ENCODE data around the gene SP100. TPM values are rescaled to one million over a fixed set of nuclear protein-coding genes. Genes with fewer than 3 reads are reported as not detected.

SP100 gene
- total RNA-seq, 2 donors from 2014 or later = 51.6 to 69.0 TPM

GRCh38 chr2:230418341-230419016 lies 2.5 kb downstream of the SP100 start:
- Histone ChIP-seq H3K9me3 (no peaks in the 10 kb centered on the region), H3K36me3 (no peaks in the 10 kb centered on the region), H3K4me1 (replicated peaks) (peaks cover 3% of the 10 kb centered on the region), H3K4me3 (peak overlapping the region in 1 of 2 donors; percentile 45), H3K27me3 (replicated peaks; ENCODE audit: insufficient read depth) (no peaks in the 10 kb centered on the region), H3K27ac (no peak overlapping the region)
- DNase-seq (ENCODE audit: low spot score) = no peak
- 48% methylated on average over 9 of the region's 9 CpGs for WGBS
- intact Hi-C loops (cut with DNase I) = loop anchor here (10.0 kb wide), 1 partner anchor 296 kb away; the partner anchor contains the start of gene CAB39
- TF ChIP-seq CTCF (IDR thresholded peaks at IDR 0.05) (no peak), POLR2AphosphoS5 (IDR thresholded peaks at IDR 0.05) (no peak), POLR2A (IDR thresholded peaks at IDR 0.05) (no peak)

- Histone ChIP-seq H3K27me3 (replicated peaks; ENCODE audit: insufficient read depth) (no peaks in the 10 kb centered on the region), H3K36me3 (no peaks in the 10 kb centered on the region), H3K4me3 (no peak overlapping the region), H3K27ac (no peak overlapping the region), H3K9me3 (no peaks in the 10 kb centered on the region), H3K4me1 (replicated peaks) (peaks cover 8% of the 10 kb centered on the region)
- WGBS = 95% methylated on average over 4 of the region's 4 CpGs
- intact Hi-C loops (cut with DNase I) = loop anchor here (10.0 kb wide), 1 partner anchor 296 kb away; the partner anchor contains the start of gene CAB39
- DNase-seq (ENCODE audit: low spot score) = no peak
- TF ChIP-seq CTCF (IDR thresholded peaks at IDR 0.05) = no peak
- TF ChIP-seq POLR2AphosphoS5 (IDR thresholded peaks at IDR 0.05) = no peak
- TF ChIP-seq POLR2A (IDR thresholded peaks at IDR 0.05) = no peak
Observed at GRCh38 chr2:230419181-230419580, 3.2 kb downstream of the SP100 start.

DNA sequence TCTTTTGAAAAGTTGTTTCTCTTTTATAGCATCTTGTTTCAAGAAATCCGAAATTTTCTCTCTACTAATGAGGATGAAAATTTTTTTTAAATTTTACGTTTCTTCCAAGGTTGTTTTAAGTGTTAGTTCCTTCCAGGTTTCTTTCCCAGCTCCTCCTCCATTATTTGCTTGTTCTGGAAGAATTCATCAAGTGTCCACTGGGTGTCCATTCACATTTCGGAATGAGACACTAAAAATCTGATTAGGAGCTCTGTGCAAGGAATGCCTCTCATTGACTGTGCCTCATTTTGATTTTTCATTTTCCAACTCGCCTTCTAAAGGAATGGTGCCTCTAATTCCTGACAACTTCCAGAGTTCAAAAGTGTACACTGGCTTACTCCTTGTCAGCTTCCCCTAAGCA lies 6.1 kb downstream of the SP100 start:
- Histone ChIP-seq H3K4me3 (no peak overlapping the region), H3K27me3 (replicated peaks; ENCODE audit: insufficient read depth) (no peaks in the 10 kb centered on the region), H3K4me1 (replicated peaks) (peaks cover 13% of the 10 kb centered on the region), H3K27ac (no peak overlapping the region), H3K9me3 (no peaks in the 10 kb centered on the region), H3K36me3 (no peaks in the 10 kb centered on the region)
- TF ChIP-seq POLR2AphosphoS5 (IDR thresholded peaks at IDR 0.05) (no peak), CTCF (IDR thresholded peaks at IDR 0.05) (no peak), POLR2A (IDR thresholded peaks at IDR 0.05) (no peak)
- intact Hi-C loops (cut with DNase I) = no loop called here
- no peak for DNase-seq (ENCODE audit: low spot score)
- WGBS = 92% methylated on average over 4 of the region's 4 CpGs

DNA sequence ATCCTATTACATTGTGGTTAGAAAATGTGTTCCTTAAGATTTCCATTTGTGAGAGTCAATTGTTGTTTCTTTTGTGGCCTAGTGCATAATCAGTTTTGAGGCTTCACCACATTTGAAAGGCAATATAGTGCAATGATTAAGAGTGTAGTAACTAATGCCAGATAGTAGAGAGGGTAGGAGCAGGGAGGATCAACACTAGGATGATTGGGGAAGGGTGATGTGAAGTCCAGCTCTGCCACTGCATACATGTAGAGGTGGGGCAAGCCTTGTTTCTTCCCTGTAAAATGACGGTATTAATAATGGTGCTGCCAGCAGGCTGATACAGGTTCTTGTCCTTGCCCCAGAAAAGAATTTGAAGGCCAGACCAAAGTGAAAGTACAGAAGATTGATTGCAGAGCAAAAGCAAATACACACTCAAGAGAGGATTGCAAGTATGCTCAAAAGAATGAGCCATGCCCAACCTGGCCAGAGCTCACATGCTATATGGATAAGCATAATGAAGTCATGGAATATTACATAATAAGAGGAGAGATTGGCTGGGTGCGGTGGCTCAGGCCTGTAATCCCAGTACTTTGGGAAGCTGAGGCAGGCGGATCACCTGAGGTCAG lies 8.0 kb downstream of the SP100 start:
- Histone ChIP-seq H3K4me3 (no peak overlapping the region), H3K27ac (peak overlapping the region; percentile 16 to 67), H3K36me3 (no peaks in the 10 kb centered on the region), H3K27me3 (replicated peaks; ENCODE audit: insufficient read depth) (no peaks in the 10 kb centered on the region), H3K9me3 (no peaks in the 10 kb centered on the region), H3K4me1 (replicated peaks) (peaks cover 10% of the 10 kb centered on the region)
- TF ChIP-seq POLR2A (IDR thresholded peaks at IDR 0.05) (no peak), POLR2AphosphoS5 (IDR thresholded peaks at IDR 0.05) (peak; percentile 22), CTCF (IDR thresholded peaks at IDR 0.05) (no peak)
- intact Hi-C loops (cut with DNase I) = no loop called here
- WGBS = 71% methylated on average over 3 of the region's 3 CpGs
- DNase-seq (ENCODE audit: low spot score) = no peak

- Histone ChIP-seq H3K27ac (no peak overlapping the region), H3K4me1 (replicated peaks) (peaks cover 10% of the 10 kb centered on the region), H3K9me3 (no peaks in the 10 kb centered on the region), H3K4me3 (no peak overlapping the region), H3K36me3 (no peaks in the 10 kb centered on the region), H3K27me3 (replicated peaks; ENCODE audit: insufficient read depth) (no peaks in the 10 kb centered on the region)
- WGBS = 79% methylated on average over 1 of the region's 1 CpG
- intact Hi-C loops (cut with DNase I) = no loop called here
- no peak for DNase-seq (ENCODE audit: low spot score)
- TF ChIP-seq POLR2AphosphoS5 (IDR thresholded peaks at IDR 0.05) (no peak), POLR2A (IDR thresholded peaks at IDR 0.05) (no peak), CTCF (IDR thresholded peaks at IDR 0.05) (no peak)
Observed at GRCh38 chr2:230425377-230425776, 9.4 kb downstream of the SP100 start.

Measured in prostate gland (tissue), 2 donors.